Activated CD4-positive, alpha-beta T cell treated with anti-CD3 and anti-CD28 coated beads, Interleukin-2, amount 10 ng/mL, durations not matched to agents 24 days and 14 days (primary cell): Measurements from ENCODE around the gene MAP3K5. TPM values are rescaled to one million over a fixed set of nuclear protein-coding genes. Genes with fewer than 3 reads are reported as not detected.
"Not testable (repeated sequence)": the region's sequence is repeated elsewhere in the genome, so short reads cannot be mapped to it uniquely, and the experiment has no call there.

Experiments
- DNase-seq: peaks from one replicate; pipeline ENCODE4 v3.0.0; 2022
- H3K27ac Mint-ChIP-seq: one replicate; pipeline ENCODE4 v1.8.0; 2022; ENCODE audit warnings: mild to moderate bottlenecking, mixed read lengths
- H3K27me3 Mint-ChIP-seq: one replicate; pipeline ENCODE4 v1.8.0; 2022; ENCODE audit warnings: mixed read lengths
- H3K36me3 Mint-ChIP-seq: one replicate; pipeline ENCODE4 v1.8.0; 2022; ENCODE audit warnings: low read depth, mild to moderate bottlenecking, mixed read lengths
- H3K4me1 Mint-ChIP-seq: one replicate; pipeline ENCODE4 v1.8.0; 2021; ENCODE audit warnings: mixed read lengths
- H3K4me3 Mint-ChIP-seq: one replicate; pipeline ENCODE4 v1.8.0; 2022; ENCODE audit warnings: mild to moderate bottlenecking, moderate library complexity, mixed read lengths
- H3K9me3 Mint-ChIP-seq: one replicate; pipeline ENCODE4 v1.8.0; 2021; ENCODE audit warnings: mixed read lengths
- intact Hi-C: fragments of 100-400 bp; cut with micrococcal nuclease; formaldehyde crosslinking; loops from one replicate; pipeline ENCODE4 v1.15.1; 2023
- total RNA-seq: library from RNA; stranded (reverse); gene quantifications from 2 replicates; pipeline ENCODE4 v1.2.3, GENCODE V29; 2022

MAP3K5 gene
- total RNA-seq, 1 donor from 2014 or later = 8.7 TPM

DNA sequence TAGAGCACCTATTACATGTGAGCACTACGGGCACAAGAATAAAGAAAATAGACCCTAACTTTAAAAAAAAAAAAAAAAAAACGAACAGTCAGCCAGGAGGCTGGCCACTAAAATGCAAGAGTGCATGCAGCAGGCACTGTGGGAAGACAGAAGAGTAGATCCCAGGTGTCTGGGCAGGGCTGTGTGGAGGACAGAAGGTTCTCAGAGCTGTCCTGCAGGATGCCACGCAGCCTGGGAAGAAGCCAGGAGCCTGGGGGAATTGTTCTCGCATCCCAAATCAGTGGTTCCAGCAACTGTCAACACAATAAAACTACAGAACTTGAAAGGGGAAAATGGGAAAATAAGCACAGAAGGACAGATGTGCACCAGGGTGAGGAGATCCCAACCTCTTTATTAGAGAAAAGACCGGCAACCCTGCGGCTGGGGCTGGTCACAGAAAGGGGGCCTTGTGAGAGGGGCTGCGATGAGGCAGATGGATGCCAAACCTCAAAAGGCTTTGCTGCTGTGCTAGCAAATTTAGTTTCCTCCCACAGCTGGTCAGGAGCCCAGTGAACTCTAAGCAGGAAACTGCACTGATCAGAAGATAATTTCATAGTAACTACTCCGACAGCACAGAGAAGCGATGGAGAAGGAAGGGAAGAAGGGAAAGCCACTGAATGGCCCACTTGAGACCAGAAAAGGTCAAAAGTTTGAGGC is 30.9 kb downstream of the MAP3K5 start:
- peaks cover 5% of the 10 kb centered on the region for H3K36me3 Mint-ChIP-seq

DNA sequence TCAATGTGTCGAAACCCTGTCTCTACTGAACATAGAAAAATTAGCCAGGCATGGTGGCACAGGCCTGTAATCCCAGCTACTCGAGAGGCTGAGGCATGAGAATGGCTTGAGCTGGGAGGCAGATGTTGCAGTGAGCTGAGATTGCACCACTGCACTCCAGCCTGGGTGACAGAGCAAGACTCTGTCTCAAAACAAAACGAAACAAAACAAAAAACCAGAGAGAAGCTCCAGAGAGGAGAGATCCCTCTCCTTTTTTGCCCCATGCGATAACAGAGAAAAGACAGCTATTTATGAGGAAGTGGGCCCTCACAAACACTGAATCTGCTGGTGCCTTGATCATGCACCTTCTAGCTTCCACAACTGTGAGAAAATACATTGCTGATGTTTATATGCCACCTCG is 31.5 kb downstream of the MAP3K5 start:
- intact Hi-C loops = not testable (repeated sequence)
- peak overlapping the region; percentile 30 for H3K27ac Mint-ChIP-seq
- H3K4me3 Mint-ChIP-seq = peak overlapping the region; percentile 74

More for the DNA sequence above, 30.9 kb downstream of the MAP3K5 start:
- H3K27ac Mint-ChIP-seq = peak overlapping the region; percentile 30
- H3K4me3 Mint-ChIP-seq = peak overlapping the region; percentile 74
- H3K9me3 Mint-ChIP-seq = no peaks in the 10 kb centered on the region
- peak; percentile 78 for DNase-seq
- peaks cover 63% of the 10 kb centered on the region for H3K4me1 Mint-ChIP-seq
- intact Hi-C loops = no loop called here
- no peaks in the 10 kb centered on the region for H3K27me3 Mint-ChIP-seq

GRCh38 chr6:136757150-136757549 is 35.1 kb downstream of the MAP3K5 start:
- intact Hi-C loops = loop anchor here (2.0 kb wide), 1 partner anchor 16 kb away; no protein-coding TSS in a partner anchor
- Mint-ChIP-seq H3K4me3 (no peak overlapping the region), H3K4me1 (peaks cover 64% of the 10 kb centered on the region), H3K36me3 (peaks cover 7% of the 10 kb centered on the region), H3K27ac (no peak overlapping the region), H3K9me3 (no peaks in the 10 kb centered on the region), H3K27me3 (no peaks in the 10 kb centered on the region)
- DNase-seq = no peak

More for the DNA sequence above, 31.5 kb downstream of the MAP3K5 start:
- peaks cover 64% of the 10 kb centered on the region for H3K4me1 Mint-ChIP-seq
- not testable (repeated sequence) for DNase-seq, H3K9me3 Mint-ChIP-seq, H3K36me3 Mint-ChIP-seq, H3K27me3 Mint-ChIP-seq

DNA sequence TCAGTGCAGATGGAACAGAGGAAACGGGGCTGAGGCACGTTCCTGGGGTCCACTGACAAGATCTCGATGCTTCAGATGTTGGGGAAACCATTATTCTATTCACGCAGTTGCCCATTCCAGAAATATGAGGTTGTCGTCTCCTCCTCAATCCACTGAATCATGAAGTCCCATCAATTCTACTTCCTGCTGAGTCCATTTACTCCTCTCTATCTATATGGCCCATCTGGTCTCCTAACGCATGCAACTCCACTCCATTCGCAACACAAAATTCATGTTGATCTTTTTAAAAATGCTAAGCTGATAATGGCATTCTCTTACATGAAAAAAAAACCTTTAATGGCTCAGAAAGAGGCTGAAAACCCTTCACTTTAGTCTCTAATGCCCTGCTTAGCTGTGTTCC is 37.5 kb downstream of the MAP3K5 start:
- H3K9me3 Mint-ChIP-seq = no peaks in the 10 kb centered on the region
- peaks cover 67% of the 10 kb centered on the region for H3K4me1 Mint-ChIP-seq
- no peak overlapping the region for H3K4me3 Mint-ChIP-seq
- H3K27ac Mint-ChIP-seq = no peak overlapping the region
- no peak for DNase-seq
- intact Hi-C loops = no loop called here
- no peaks in the 10 kb centered on the region for H3K27me3 Mint-ChIP-seq
- peaks cover 7% of the 10 kb centered on the region for H3K36me3 Mint-ChIP-seq

GRCh38 chr6:136753624-136754023 is 38.7 kb downstream of the MAP3K5 start:
- H3K27ac Mint-ChIP-seq = peak overlapping the region; percentile 60
- peaks cover 73% of the 10 kb centered on the region for H3K4me1 Mint-ChIP-seq
- peak overlapping the region; percentile 58 for H3K4me3 Mint-ChIP-seq
- H3K9me3 Mint-ChIP-seq = no peaks in the 10 kb centered on the region
- peaks cover 7% of the 10 kb centered on the region for H3K36me3 Mint-ChIP-seq
- DNase-seq = peak; percentile 92
- no peaks in the 10 kb centered on the region for H3K27me3 Mint-ChIP-seq
- intact Hi-C loops = loop anchor here (1.0 kb wide), 1 partner anchor 9 kb away; no protein-coding TSS in a partner anchor

DNA sequence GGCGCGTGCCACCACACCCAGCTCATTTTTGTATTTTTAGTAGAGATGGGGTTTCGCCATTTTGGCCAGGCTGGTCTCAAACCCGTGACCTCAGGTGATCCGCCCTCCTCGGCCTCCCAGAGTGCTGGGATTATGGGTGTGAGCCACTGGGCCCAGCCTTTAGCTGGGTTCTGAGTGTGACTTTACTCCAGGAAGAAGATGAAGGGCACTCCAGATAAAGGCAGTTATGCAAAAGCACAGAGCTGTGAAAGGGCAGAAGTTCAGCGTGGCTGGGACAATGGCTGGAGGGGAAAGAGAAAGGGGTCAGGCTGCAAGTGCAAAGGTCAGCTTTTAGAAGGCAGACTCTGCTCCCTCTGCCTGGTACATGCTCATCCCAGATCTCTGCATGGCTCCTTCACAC is 39.7 kb downstream of the MAP3K5 start:
- Mint-ChIP-seq H3K27me3 (no peaks in the 10 kb centered on the region), H3K4me1 (peaks cover 76% of the 10 kb centered on the region), H3K27ac (peak overlapping the region; percentile 90), H3K9me3 (no peaks in the 10 kb centered on the region), H3K4me3 (peak overlapping the region; percentile 74), H3K36me3 (peaks cover 10% of the 10 kb centered on the region)
- intact Hi-C loops = no loop called here
- DNase-seq = peak; percentile 66

DNA sequence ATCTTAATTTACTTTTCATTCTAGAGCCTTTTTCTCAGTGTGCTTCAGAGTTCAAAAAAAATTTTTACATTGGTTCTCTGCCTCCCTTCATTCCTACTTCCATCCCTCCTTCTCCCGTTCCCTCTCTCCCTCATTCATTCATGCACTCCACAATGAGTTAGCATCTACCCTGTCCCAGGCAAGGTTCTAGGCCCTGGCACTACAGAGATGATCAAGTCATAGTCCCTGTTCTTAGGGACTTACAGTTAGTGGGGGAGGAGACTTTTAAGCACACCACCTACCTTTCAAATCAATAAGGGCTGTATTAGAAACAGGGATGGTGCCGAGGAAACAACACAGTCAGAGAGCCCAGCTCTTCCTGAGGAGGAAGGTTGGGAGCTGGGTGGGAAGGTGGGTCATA is 40.3 kb downstream of the MAP3K5 start:
- Mint-ChIP-seq H3K27me3 (no peaks in the 10 kb centered on the region), H3K4me1 (peaks cover 78% of the 10 kb centered on the region), H3K9me3 (peaks cover 6% of the 10 kb centered on the region), H3K27ac (peak overlapping the region; percentile 90), H3K4me3 (peak overlapping the region; percentile 74), H3K36me3 (peaks cover 12% of the 10 kb centered on the region)
- intact Hi-C loops = loop anchor here (1.0 to 2.0 kb wide), 4 partner anchors 21 to 158 kb away; no protein-coding TSS in a partner anchor
- DNase-seq = peak; percentile 67

DNA sequence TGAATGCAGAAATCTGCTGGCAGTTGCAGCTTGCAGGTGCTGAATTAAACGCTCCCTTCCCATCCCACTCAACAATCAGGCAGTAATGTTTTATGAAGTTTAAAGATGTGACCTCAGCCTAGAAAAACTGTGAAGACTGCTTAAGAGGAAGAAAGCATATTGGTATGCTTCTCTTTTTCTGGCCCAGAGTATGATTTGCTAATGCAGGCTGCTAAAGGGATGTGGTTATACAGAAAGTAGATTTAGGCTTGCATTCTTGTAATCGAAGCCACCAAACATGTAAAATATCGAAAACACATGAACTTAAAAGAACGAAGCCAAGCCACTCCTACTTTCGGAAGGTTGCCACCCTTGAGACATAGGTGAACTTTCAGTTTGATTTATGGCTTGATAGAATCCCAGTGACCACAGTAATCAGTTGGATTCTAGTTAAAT is 40.7 kb downstream of the MAP3K5 start:
- intact Hi-C loops = loop anchor here (1.0 to 2.0 kb wide), 4 partner anchors 21 to 157 kb away; no protein-coding TSS in a partner anchor
- Mint-ChIP-seq H3K4me3 (peak overlapping the region; percentile 74), H3K36me3 (peaks cover 12% of the 10 kb centered on the region), H3K9me3 (peaks cover 6% of the 10 kb centered on the region), H3K27ac (peak overlapping the region; percentile 90), H3K4me1 (peaks cover 75% of the 10 kb centered on the region), H3K27me3 (no peaks in the 10 kb centered on the region)
- DNase-seq = peak; percentile 86

GRCh38 chr6:136750696-136751521 is 41.4 kb downstream of the MAP3K5 start:
- Mint-ChIP-seq H3K27me3 (no peaks in the 10 kb centered on the region), H3K36me3 (peaks cover 10% of the 10 kb centered on the region), H3K9me3 (peaks cover 6% of the 10 kb centered on the region), H3K4me3 (peak overlapping the region; percentile 74), H3K27ac (peak overlapping the region; percentile 90), H3K4me1 (peaks cover 71% of the 10 kb centered on the region)
- DNase-seq = no peak
- intact Hi-C loops = loop anchor here (1.0 to 2.0 kb wide), 4 partner anchors 20 to 157 kb away; no protein-coding TSS in a partner anchor

- Mint-ChIP-seq H3K4me1 (peaks cover 60% of the 10 kb centered on the region), H3K27me3 (no peaks in the 10 kb centered on the region), H3K27ac (peak overlapping the region; percentile 30), H3K4me3 (no peak overlapping the region), H3K9me3 (peaks cover 6% of the 10 kb centered on the region), H3K36me3 (peaks cover 8% of the 10 kb centered on the region)
- intact Hi-C loops = no loop called here
- DNase-seq = no peak
Measured at GRCh38 chr6:136749359-136749997, 42.8 kb downstream of the MAP3K5 start.

DNA sequence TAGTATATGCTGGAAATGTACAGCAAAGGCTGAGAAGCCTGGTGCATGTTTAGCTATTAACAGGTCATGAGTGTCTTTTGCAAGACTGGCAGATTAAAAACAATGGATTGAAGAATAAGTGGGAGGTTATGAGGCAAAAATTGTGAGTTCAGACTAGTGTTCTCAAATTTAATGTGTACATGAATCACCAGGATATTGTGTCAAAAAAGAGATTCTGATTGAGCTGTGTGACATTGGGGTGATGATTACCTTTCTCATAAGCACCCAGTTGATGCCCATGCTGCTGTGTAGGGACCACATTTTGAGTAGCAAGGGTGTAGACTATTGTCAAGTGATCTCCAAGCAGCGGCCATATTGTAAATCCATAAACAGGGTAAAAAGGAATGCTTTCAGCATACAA is 44.8 kb downstream of the MAP3K5 start:
- Mint-ChIP-seq H3K36me3 (peaks cover 14% of the 10 kb centered on the region), H3K4me3 (no peak overlapping the region), H3K27me3 (no peaks in the 10 kb centered on the region), H3K9me3 (peaks cover 6% of the 10 kb centered on the region), H3K27ac (no peak overlapping the region), H3K4me1 (peaks cover 53% of the 10 kb centered on the region)
- DNase-seq = no peak
- intact Hi-C loops = no loop called here

- H3K4me3 Mint-ChIP-seq = no peak overlapping the region
- H3K27ac Mint-ChIP-seq = no peak overlapping the region
- intact Hi-C loops = no loop called here
- H3K36me3 Mint-ChIP-seq = peaks cover 18% of the 10 kb centered on the region
- peaks cover 6% of the 10 kb centered on the region for H3K9me3 Mint-ChIP-seq
- H3K4me1 Mint-ChIP-seq = peaks cover 39% of the 10 kb centered on the region
- DNase-seq = no peak
- no peaks in the 10 kb centered on the region for H3K27me3 Mint-ChIP-seq
Measured at GRCh38 chr6:136745300-136745699, 47.0 kb downstream of the MAP3K5 start.

- Mint-ChIP-seq H3K4me3 (no peak overlapping the region), H3K4me1 (peaks cover 39% of the 10 kb centered on the region), H3K27ac (no peak overlapping the region), H3K36me3 (peaks cover 20% of the 10 kb centered on the region), H3K9me3 (peaks cover 6% of the 10 kb centered on the region), H3K27me3 (no peaks in the 10 kb centered on the region)
- intact Hi-C loops = no loop called here
- DNase-seq = no peak
Measured at GRCh38 chr6:136744889-136745288, 47.4 kb downstream of the MAP3K5 start.
